Ovary (tissue), 1 donor: ENCODE data around the gene HSD3B2.

ENCODE experiments used
- EP300 ChIP-seq: sonication (generic); formaldehyde crosslinking; IDR thresholded peaks from one replicate; pipeline ENCODE4 v1.6.1; 2017; ENCODE audit warnings: antibody characterized with exemption
- POLR2A ChIP-seq: fragments of 450-650 bp; IDR thresholded peaks from one replicate; pipeline ENCODE4 v1.6.1; 2017; ENCODE audit warnings: antibody characterized with exemption, mild to moderate bottlenecking, moderate library complexity

- TF ChIP-seq POLR2A, result no peak
- no peak for TF ChIP-seq EP300
Observed at GRCh38 chr1:119410961-119411360, 4.0 kb upstream of the HSD3B2 start.
